MCF 10A (cell line): ENCODE measurements around the gene ZNF793. TPM values are rescaled to one million over a fixed set of nuclear protein-coding genes. Genes with fewer than 3 reads are reported as not detected.

ENCODE experiments used
- BruUV-seq: library from RNA; stranded (reverse); fragments of 400-500 nt; replicated peaks from 2 replicates; lab custom pipeline; 2021; lab: Mats Ljungman, UMichigan
- CTCF ChIA-PET: fragments of 300-600 bp; sonication (Branson Sonifier 250); formaldehyde crosslinking; extraction: SDS; loops from one replicate; lab custom pipeline; 2021; ENCODE audit warnings: antibody characterized with exemption, inconsistent platforms; lab: Yijun Ruan, JAX
- POLR2A ChIA-PET: fragments of 300-600, 350-650 bp; sonication (Branson Sonifier 250); formaldehyde crosslinking; extraction: SDS; loops from one replicate; lab custom pipeline; 2020; ENCODE audit warnings: antibody characterized with exemption, inconsistent platforms; lab: Yijun Ruan, JAX
- DNase-seq: peaks from one replicate; pipeline ENCODE4 v3.0.0-alpha.2; 2018; ENCODE audit not compliant: unreplicated experiment
- H3K27ac Mint-ChIP-seq: one replicate; pipeline ENCODE4 v1.8.0; 2022; ENCODE audit warnings: mild to moderate bottlenecking, low read depth, mixed read lengths; ENCODE audit not compliant: unreplicated experiment
- H3K27me3 Mint-ChIP-seq: one replicate; pipeline ENCODE4 v1.8.0; 2022; ENCODE audit warnings: mixed read lengths; ENCODE audit not compliant: insufficient read depth, unreplicated experiment
- H3K36me3 Mint-ChIP-seq: one replicate; pipeline ENCODE4 v1.8.0; 2022; ENCODE audit warnings: mild to moderate bottlenecking, moderate library complexity, mixed read lengths; ENCODE audit not compliant: insufficient read depth, unreplicated experiment
- H3K4me1 Mint-ChIP-seq: one replicate; pipeline ENCODE4 v1.8.0; 2022; ENCODE audit warnings: mixed read lengths; ENCODE audit not compliant: insufficient read depth, unreplicated experiment
- H3K4me3 Mint-ChIP-seq: one replicate; pipeline ENCODE4 v1.8.0; 2022; ENCODE audit warnings: mild to moderate bottlenecking, moderate library complexity, mixed read lengths; ENCODE audit not compliant: unreplicated experiment
- H3K9me3 Mint-ChIP-seq: one replicate; pipeline ENCODE4 v1.8.0; 2022; ENCODE audit warnings: mixed read lengths; ENCODE audit not compliant: unreplicated experiment
- CTCF ChIP-seq: fragments of 200-600 bp; IDR thresholded peaks from one replicate; pipeline ENCODE4 v1.8.0; 2022; ENCODE audit warnings: antibody characterized with exemption, mild to moderate bottlenecking; ENCODE audit not compliant: unreplicated experiment
- intact Hi-C: fragments of 100-400 bp; cut with micrococcal nuclease; formaldehyde crosslinking; loops from 2 replicates; pipeline ENCODE4 v1.14.1; 2022
- total RNA-seq: library from RNA; stranded (reverse); gene quantifications from 2 replicates; pipeline ENCODE4 v1.2.3, GENCODE V29; 2022

ZNF793 gene
- total RNA-seq, 1 experiment from 2014 or later, result not detected

GRCh38 chr19:37484406-37485168, 22.2 kb upstream of the ZNF793 start:
- Mint-ChIP-seq H3K9me3 (peaks cover 30% of the 10 kb centered on the region), H3K36me3 (peaks cover 13% of the 10 kb centered on the region), H3K4me3 (no peak overlapping the region), H3K27ac (no peak overlapping the region), H3K27me3 (no peaks in the 10 kb centered on the region), H3K4me1 (no peaks in the 10 kb centered on the region)
- no peak for TF ChIP-seq CTCF
- no peak for DNase-seq
- BruUV-seq, result no TSS peak
- ChIA-PET CTCF (no interaction called here), POLR2A (no interaction called here)
- intact Hi-C loops, result no loop called here

GRCh38 chr19:37492213-37492612, 14.5 kb upstream of the ZNF793 start:
- Mint-ChIP-seq H3K9me3 (peaks cover 42% of the 10 kb centered on the region), H3K27ac (no peak overlapping the region), H3K36me3 (peaks cover 11% of the 10 kb centered on the region), H3K27me3 (no peaks in the 10 kb centered on the region), H3K4me3 (no peak overlapping the region), H3K4me1 (no peaks in the 10 kb centered on the region)
- BruUV-seq, result no TSS peak
- DNase-seq, result no peak
- POLR2A ChIA-PET, result no interaction called here
- CTCF ChIA-PET, result no interaction called here
- intact Hi-C loops, result no loop called here
- TF ChIP-seq CTCF, result no peak

GRCh38 chr19:37505958-37506386, 767 bp upstream of the ZNF793 start:
- H3K27me3 Mint-ChIP-seq, result no peaks in the 10 kb centered on the region
- DNase-seq, result no peak
- no TSS peak for BruUV-seq
- H3K9me3 Mint-ChIP-seq, result peaks cover 23% of the 10 kb centered on the region
- H3K4me1 Mint-ChIP-seq, result no peaks in the 10 kb centered on the region
- ChIA-PET POLR2A (no interaction called here), CTCF (no interaction called here)
- no peak for TF ChIP-seq CTCF
- no peaks in the 10 kb centered on the region for H3K36me3 Mint-ChIP-seq
- no peak overlapping the region for H3K27ac Mint-ChIP-seq
- intact Hi-C loops, result no loop called here
- H3K4me3 Mint-ChIP-seq, result no peak overlapping the region

GRCh38 chr19:37507167-37507464, 377 bp downstream of the ZNF793 start:
- Mint-ChIP-seq H3K27me3 (no peaks in the 10 kb centered on the region), H3K36me3 (no peaks in the 10 kb centered on the region), H3K4me3 (no peak overlapping the region), H3K4me1 (no peaks in the 10 kb centered on the region), H3K27ac (no peak overlapping the region), H3K9me3 (peaks cover 19% of the 10 kb centered on the region)
- TF ChIP-seq CTCF, result no peak
- ChIA-PET CTCF (no interaction called here), POLR2A (no interaction called here)
- no peak for DNase-seq
- BruUV-seq, result no TSS peak
- intact Hi-C loops, result no loop called here
